Smooth muscle cell (in vitro differentiated cells): ENCODE results near the gene GXYLT2. TPM values are rescaled to one million over a fixed set of nuclear protein-coding genes. Genes with fewer than 3 reads are reported as not detected.

ENCODE experiments used
- DNase-seq: peaks from one replicate; lab custom pipeline; 2025; ENCODE audit not compliant: unreplicated experiment; lab: John Stamatoyannopoulos, UW
- H2AFZ ChIP-seq: fragments of 200-600 bp; sonication (generic); 2 replicates; pipeline ENCODE4 v1.6.0; 2016; ENCODE audit warnings: antibody characterized with exemption, low read depth, mild to moderate bottlenecking
- H3F3A ChIP-seq: fragments of 200-600 bp; sonication (generic); 2 replicates; pipeline ENCODE4 v1.6.0; 2017; ENCODE audit warnings: antibody characterized with exemption, low read depth
- H3K27ac ChIP-seq: fragments of 200-600 bp; sonication (generic); 2 replicates; pipeline ENCODE4 v1.5.1; 2016; ENCODE audit warnings: low read depth, mild to moderate bottlenecking
- H3K27me3 ChIP-seq: fragments of 200-600 bp; sonication (generic); 2 replicates; pipeline ENCODE4 v1.6.1; 2016; ENCODE audit warnings: low read depth, mild to moderate bottlenecking
- H3K36me3 ChIP-seq: fragments of 200-600 bp; sonication (generic); 2 replicates; pipeline ENCODE4 v1.5.1; 2016; ENCODE audit warnings: low read depth
- H3K4me1 ChIP-seq: fragments of 200-600 bp; sonication (generic); 2 replicates; pipeline ENCODE4 v1.5.1; 2016; ENCODE audit warnings: low read depth
- H3K4me2 ChIP-seq: fragments of 200-600 bp; sonication (generic); 2 replicates; pipeline ENCODE4 v1.6.0; 2016; ENCODE audit warnings: mild to moderate bottlenecking
- H3K4me3 ChIP-seq: fragments of 200-600 bp; sonication (generic); 2 replicates; pipeline ENCODE4 v1.5.1; 2016; ENCODE audit warnings: mild to moderate bottlenecking
- H3K79me2 ChIP-seq: fragments of 200-600 bp; sonication (generic); 2 replicates; pipeline ENCODE4 v1.6.0; 2016; ENCODE audit warnings: low read depth, mild to moderate bottlenecking
- H3K9ac ChIP-seq: fragments of 200-600 bp; sonication (generic); 2 replicates; pipeline ENCODE4 v1.6.0; 2016; ENCODE audit warnings: low read depth
- H3K9me3 ChIP-seq: fragments of 200-600 bp; sonication (generic); replicated peaks from 2 replicates; pipeline ENCODE4 v1.5.1; 2016; ENCODE audit warnings: low read depth
- H4K20me1 ChIP-seq: fragments of 200-600 bp; sonication (generic); 2 replicates; pipeline ENCODE4 v1.6.0; 2016; ENCODE audit warnings: low read depth
- WGBS: methylation state at CpG from one replicate; pipeline ENCODE4 v1.1.7; 2016; ENCODE audit warnings: low lambda C conversion rate; 5-methylcytosine and 5-hydroxymethylcytosine counted together
- polyA plus RNA-seq: library from polyadenylated mRNA; unstranded; fragments of >200 nt; fragmentation: Nextera tagmentation; extraction: Ambion mirVana; gene quantifications from 2 replicates; pipeline ENCODE4 v1.2.1, GENCODE V29; 2016
- total RNA-seq: library from RNA; depleted of rRNA; stranded (reverse); fragments of >200 nt; gene quantifications from 2 replicates; pipeline ENCODE4 v1.2.3, GENCODE V29; 2014
- TF ChIP-seq, protein P1 (sequence below): fragments of 200-600 bp; sonication (generic); IDR thresholded peaks from 2 replicates; pipeline ENCODE4 v1.5.1; 2017; ENCODE audit warnings: borderline replicate concordance, mild to moderate bottlenecking, antibody characterized with exemption; ENCODE audit not compliant: insufficient read depth, poor library complexity, severe bottlenecking

Gene GXYLT2
- total and polyA plus RNA-seq, 2 experiments from 2014 or later = 17.0 to 19.0 TPM

DNA sequence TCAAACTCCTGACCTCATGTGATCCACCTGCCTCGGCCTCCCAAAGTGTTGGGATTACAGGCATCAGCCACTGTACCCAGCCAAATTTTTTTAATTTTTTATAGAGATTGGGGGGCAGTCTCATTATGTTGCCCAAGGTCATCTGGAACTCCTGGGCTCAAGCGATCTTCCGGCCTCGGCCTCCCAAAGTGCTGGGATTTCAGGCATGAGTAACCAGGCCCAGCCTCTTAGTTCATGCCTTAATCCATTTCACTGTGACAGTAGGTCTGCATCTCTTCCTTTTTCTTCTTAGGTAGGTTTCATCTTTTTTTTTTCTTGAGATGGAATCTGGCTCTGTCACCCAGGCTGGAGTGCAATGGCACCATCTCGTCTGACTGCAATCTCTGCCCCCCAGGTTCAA lies 71.5 kb downstream of the GXYLT2 start:
- Histone ChIP-seq H3F3A (peaks cover 11% of the 10 kb centered on the region), H3K4me3 (no peak overlapping the region), H3K9me3 (no peaks in the 10 kb centered on the region), H4K20me1 (no peaks in the 10 kb centered on the region), H3K36me3 (no peaks in the 10 kb centered on the region), H3K9ac (no peak overlapping the region), H3K4me1 (peaks cover 13% of the 10 kb centered on the region), H3K27ac (no peak overlapping the region), H3K27me3 (no peaks in the 10 kb centered on the region), H3K4me2 (no peak overlapping the region), H3K79me2 (no peaks in the 10 kb centered on the region), H2AFZ (no peak overlapping the region)
- DNase-seq = no peak
- TF ChIP-seq, protein P1, sequence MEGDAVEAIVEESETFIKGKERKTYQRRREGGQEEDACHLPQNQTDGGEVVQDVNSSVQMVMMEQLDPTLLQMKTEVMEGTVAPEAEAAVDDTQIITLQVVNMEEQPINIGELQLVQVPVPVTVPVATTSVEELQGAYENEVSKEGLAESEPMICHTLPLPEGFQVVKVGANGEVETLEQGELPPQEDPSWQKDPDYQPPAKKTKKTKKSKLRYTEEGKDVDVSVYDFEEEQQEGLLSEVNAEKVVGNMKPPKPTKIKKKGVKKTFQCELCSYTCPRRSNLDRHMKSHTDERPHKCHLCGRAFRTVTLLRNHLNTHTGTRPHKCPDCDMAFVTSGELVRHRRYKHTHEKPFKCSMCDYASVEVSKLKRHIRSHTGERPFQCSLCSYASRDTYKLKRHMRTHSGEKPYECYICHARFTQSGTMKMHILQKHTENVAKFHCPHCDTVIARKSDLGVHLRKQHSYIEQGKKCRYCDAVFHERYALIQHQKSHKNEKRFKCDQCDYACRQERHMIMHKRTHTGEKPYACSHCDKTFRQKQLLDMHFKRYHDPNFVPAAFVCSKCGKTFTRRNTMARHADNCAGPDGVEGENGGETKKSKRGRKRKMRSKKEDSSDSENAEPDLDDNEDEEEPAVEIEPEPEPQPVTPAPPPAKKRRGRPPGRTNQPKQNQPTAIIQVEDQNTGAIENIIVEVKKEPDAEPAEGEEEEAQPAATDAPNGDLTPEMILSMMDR = no peak
- 93% methylated on average over 5 of the region's 5 CpGs for WGBS

- 42% methylated on average over 7 of the region's 7 CpGs for WGBS
- TF ChIP-seq, protein P1 = no peak
Observed at GRCh38 chr3:72960812-72961518, 73.1 kb downstream of the GXYLT2 start.

DNA sequence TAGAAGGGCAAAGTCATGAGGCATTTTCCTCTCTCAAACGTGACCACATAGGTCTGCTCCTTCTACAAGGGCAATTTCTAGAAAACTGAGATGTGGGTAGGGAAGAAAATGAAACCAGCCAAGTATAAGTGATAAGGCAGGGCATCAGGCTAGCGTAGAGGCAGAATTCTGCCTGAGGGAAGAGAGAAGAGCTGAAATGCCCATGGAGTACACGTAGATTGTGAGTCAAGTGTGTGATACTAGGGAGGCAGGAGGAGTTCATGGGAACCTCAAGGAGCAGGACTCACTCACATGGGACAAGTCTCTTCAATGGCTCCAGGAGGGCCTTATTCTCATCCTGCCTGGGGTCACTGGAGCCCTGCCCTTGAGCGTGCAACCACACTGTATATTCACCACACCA lies 73.9 kb downstream of the GXYLT2 start:
- no peak overlapping the region for H2AFZ ChIP-seq
- WGBS = 66% methylated on average over 4 of the region's 4 CpGs
- H3K4me1 ChIP-seq = peaks cover 11% of the 10 kb centered on the region
- H3K27me3 ChIP-seq = no peaks in the 10 kb centered on the region
- no peak for DNase-seq
- H3K27ac ChIP-seq = peak overlapping the region; percentile 73
- peaks cover 11% of the 10 kb centered on the region for H3F3A ChIP-seq
- H3K4me2 ChIP-seq = peak overlapping the region; percentile 54
- no peak overlapping the region for H3K4me3 ChIP-seq
- H3K36me3 ChIP-seq = no peaks in the 10 kb centered on the region
- no peak overlapping the region for H3K9ac ChIP-seq
- no peaks in the 10 kb centered on the region for H3K79me2 ChIP-seq
- TF ChIP-seq, protein P1 = no peak
- H4K20me1 ChIP-seq = no peaks in the 10 kb centered on the region
- H3K9me3 ChIP-seq = no peaks in the 10 kb centered on the region

More at GRCh38 chr3:72960812-72961518, 73.1 kb downstream of the GXYLT2 start:
- no peak overlapping the region for H2AFZ ChIP-seq
- no peaks in the 10 kb centered on the region for H3K9me3 ChIP-seq
- peak overlapping the region; percentile 73 for H3K27ac ChIP-seq
- peak overlapping the region; percentile 43 for H3K9ac ChIP-seq
- H3K36me3 ChIP-seq = no peaks in the 10 kb centered on the region
- peaks cover 11% of the 10 kb centered on the region for H3F3A ChIP-seq
- peak; percentile 4 for DNase-seq
- no peaks in the 10 kb centered on the region for H3K79me2 ChIP-seq
- H4K20me1 ChIP-seq = no peaks in the 10 kb centered on the region
- H3K4me3 ChIP-seq = no peak overlapping the region
- peaks cover 11% of the 10 kb centered on the region for H3K4me1 ChIP-seq
- H3K4me2 ChIP-seq = peak overlapping the region; percentile 54
- no peaks in the 10 kb centered on the region for H3K27me3 ChIP-seq

GRCh38 chr3:72962317-72962716 lies 74.5 kb downstream of the GXYLT2 start:
- DNase-seq = no peak
- TF ChIP-seq, protein P1 = no peak
- no peak overlapping the region for H3K9ac ChIP-seq
- peaks cover 11% of the 10 kb centered on the region for H3F3A ChIP-seq
- no peak overlapping the region for H2AFZ ChIP-seq
- H3K27ac ChIP-seq = no peak overlapping the region
- H3K4me1 ChIP-seq = peaks cover 5% of the 10 kb centered on the region
- H4K20me1 ChIP-seq = no peaks in the 10 kb centered on the region
- no peaks in the 10 kb centered on the region for H3K36me3 ChIP-seq
- H3K79me2 ChIP-seq = no peaks in the 10 kb centered on the region
- no peak overlapping the region for H3K4me2 ChIP-seq
- no peaks in the 10 kb centered on the region for H3K27me3 ChIP-seq
- no peaks in the 10 kb centered on the region for H3K9me3 ChIP-seq
- no peak overlapping the region for H3K4me3 ChIP-seq
